ENCODE data around the gene GFM1. TPM values are rescaled to one million over a fixed set of nuclear protein-coding genes. Genes with fewer than 3 reads are reported as not detected.
A peak's percentile ranks its signal among the peaks of the same experiment; 100 is the strongest.

Gene GFM1
- 10 to 100 TPM; 49.0 to 77.7 (median 50.9) TPM for total RNA-seq
- 10 to 100 TPM; 15.7 to 45.4 TPM for polyA plus RNA-seq
- long read RNA-seq, donor 1, transcript GFM1-210 (18 exons, 3,721 nt): major isoform, 112 of 130 reads
- long read RNA-seq, donor 1, partial matches to known transcripts: 3 of 130 reads
- long read RNA-seq, donor 1, other reads (novel, unspliced or antisense): 12 of 130 reads
- long read RNA-seq, donor 2, transcript GFM1-210 (18 exons, 3,721 nt): major isoform, 279 of 346 reads
- long read RNA-seq, donor 2, transcript GFM1-201 (19 exons, 3,453 nt): minor isoform, 8 of 346 reads
- long read RNA-seq, donor 2, partial matches to known transcripts: 29 of 346 reads
- long read RNA-seq, donor 2, other reads (novel, unspliced or antisense): 30 of 346 reads
- long read RNA-seq, donor 3, transcript GFM1-210 (18 exons, 3,721 nt): major isoform, 102 of 123 reads
- long read RNA-seq, donor 3, transcript GFM1-201 (19 exons, 3,453 nt): minor isoform, 6 of 123 reads
- long read RNA-seq, donor 3, partial matches to known transcripts: 2 of 123 reads
- long read RNA-seq, donor 3, other reads (novel, unspliced or antisense): 13 of 123 reads

DNA sequence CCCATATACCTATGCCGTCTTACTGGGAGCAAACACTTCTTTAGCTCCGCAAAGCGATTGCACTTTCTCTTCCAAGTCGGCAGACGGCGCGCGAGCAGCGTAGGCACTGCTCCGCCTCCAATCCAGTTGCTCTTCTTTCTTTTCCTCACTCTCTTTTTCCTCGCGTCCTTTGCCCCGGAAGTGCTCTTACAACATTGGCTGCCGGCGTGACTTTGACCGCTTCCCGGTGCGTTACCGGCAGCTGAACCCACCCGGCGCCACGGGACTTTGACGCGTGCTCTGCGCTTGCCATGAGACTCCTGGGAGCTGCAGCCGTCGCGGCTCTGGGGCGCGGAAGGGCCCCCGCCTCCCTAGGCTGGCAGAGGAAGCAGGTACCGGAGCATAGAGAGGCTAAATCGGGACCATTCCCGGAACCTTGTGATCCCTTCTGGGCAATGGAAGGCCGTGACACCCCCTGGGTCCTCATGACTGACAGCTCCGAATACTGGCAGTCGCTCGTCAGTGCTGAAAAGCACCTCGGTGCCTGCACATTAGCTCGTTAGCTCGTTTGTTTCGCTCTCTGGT is at the start of gene GFM1:
TSS of gene GFM1 (plus strand) at position 183 of the 564 bp plus-strand sequence. CDS start at position 291, 108 bp downstream.
- H3K27me3 ChIP-seq: no peaks in the 10 kb centered on the region
- peak within 1 kb of the TSS; percentile 56 to 96 (median 80) for H3K4me3 ChIP-seq
- no peaks in the 10 kb centered on the region for H3K9me3 ChIP-seq
- DNase-seq (peak; percentile 93 to 96 (median 94)), ATAC-seq (peak; percentile 93 to 99 (median 98))
- peak in 1 of 2 donors; percentile 45 for TF ChIP-seq POLR2A (IDR thresholded peaks at IDR 0.05)
- TF ChIP-seq CTCF (IDR thresholded peaks at IDR 0.05): peak; percentile 60 to 98 (median 91)
- peaks cover 0 to 39% (median 31%) of the 10 kb centered on the region in 9 donors for H3K36me3 ChIP-seq
- peaks cover 6 to 35% (median 21%) of the 10 kb centered on the region in 12 donors for H3K4me1 ChIP-seq
- intact Hi-C loops (cut with DNase I): loop anchor here in 8 of 10 donors (5.0 to 10.0 kb wide), 6 partner anchors 70 to 110 kb away; partner anchors contain the start of gene MLF1 (in 6 of the 8)
- 0 to 1% (median 0%) methylated on average over 42 of the region's 42 CpGs for WGBS, 4 donors
- peak within 1 kb of the TSS; percentile 67 to 96 (median 89) for H3K27ac ChIP-seq

DNA sequence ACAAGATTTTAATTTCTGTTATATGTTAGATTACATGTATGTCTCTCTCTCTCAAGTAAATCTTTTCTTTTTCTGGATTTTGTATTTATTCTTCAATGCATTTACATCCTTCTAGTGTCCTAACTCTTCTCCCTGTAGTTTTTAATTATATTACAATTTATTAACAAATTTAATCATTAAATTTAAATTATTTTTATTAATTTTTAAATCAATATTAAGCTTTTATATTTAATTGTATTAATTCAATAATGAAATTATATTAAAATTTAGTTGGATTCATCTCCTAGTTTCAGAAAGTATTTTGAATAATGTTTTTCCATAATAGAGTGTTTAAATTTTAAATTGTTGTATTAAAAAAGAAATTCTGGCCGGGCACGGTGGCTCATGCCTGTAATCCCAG is 43.5 kb upstream of the GFM1 start:
- Histone ChIP-seq H3K4me3 (no peak overlapping the region), H3K4me1 (no peaks in the 10 kb centered on the region), H3K27ac (no peak overlapping the region), H3K9me3 (no peaks in the 10 kb centered on the region), H3K36me3 (peaks cover 0 to 91% (median 41%) of the 10 kb centered on the region in 9 donors), H3K27me3 (no peaks in the 10 kb centered on the region)
- ATAC-seq (no peak), DNase-seq (no peak)
- 91 to 99% (median 97%) methylated on average over 2 of the region's 2 CpGs for WGBS, 4 donors
- intact Hi-C loops (cut with DNase I): no loop called here
- TF ChIP-seq CTCF (IDR thresholded peaks at IDR 0.05) (no peak), POLR2A (IDR thresholded peaks at IDR 0.05) (no peak)

GRCh38 chr3:158602227-158602626 is 42.1 kb upstream of the GFM1 start:
- H3K27me3 ChIP-seq: no peaks in the 10 kb centered on the region
- no peak for ATAC-seq
- H3K4me1 ChIP-seq: no peaks in the 10 kb centered on the region
- intact Hi-C loops (cut with DNase I): no loop called here
- no peak overlapping the region for H3K4me3 ChIP-seq
- peaks cover 0 to 95% (median 38%) of the 10 kb centered on the region in 9 donors for H3K36me3 ChIP-seq
- TF ChIP-seq CTCF (IDR thresholded peaks at IDR 0.05) (no peak), POLR2A (IDR thresholded peaks at IDR 0.05) (no peak)
- H3K27ac ChIP-seq: no peak overlapping the region
- H3K9me3 ChIP-seq: no peaks in the 10 kb centered on the region
- no peak for DNase-seq
